Endothelial cell of umbilical vein (primary cell): ENCODE data around the gene MIPEP. TPM values are rescaled to one million over a fixed set of nuclear protein-coding genes. Genes with fewer than 3 reads are reported as not detected.

Experiments
- BruUV-seq: library from RNA; stranded (reverse); fragments of 400-500 nt; replicated peaks from 2 replicates; lab custom pipeline; 2021; lab: Mats Ljungman, UMichigan
- CTCF ChIA-PET: fragments of 300-600, 350-600 bp; sonication (Branson Sonifier 250); formaldehyde crosslinking; loops from one replicate; lab custom pipeline; 2021; ENCODE audit warnings: antibody characterized with exemption, inconsistent platforms; lab: Charles Lee
- POLR2A ChIA-PET: fragments of 300-600, 350-600 bp; sonication (Branson Sonifier 250); formaldehyde crosslinking; loops from one replicate; lab custom pipeline; 2021; ENCODE audit warnings: antibody characterized with exemption, inconsistent platforms; lab: Charles Lee
- DNase-seq: peaks from one replicate; pipeline ENCODE4 v3.0.0-alpha.2; 2011; ENCODE audit warnings: low read depth, low spot score
- FAIRE-seq: peaks from 2 replicates; lab custom pipeline; 2011; peaks lifted over from hg19 to GRCh38; lab: Jason Lieb, UNC
- H2AFZ ChIP-seq: 2 replicates; pipeline ENCODE4 v1.6.0; 2012; ENCODE audit warnings: low read depth, low read length, control low read depth, inconsistent platforms
- H3K27ac ChIP-seq: 2 replicates; pipeline ENCODE4 v1.5.1; 2011; ENCODE audit warnings: low read depth, mild to moderate bottlenecking, control low read depth, low read length, moderate library complexity; ENCODE audit not compliant: insufficient read depth
- H3K27me3 ChIP-seq, 2 experiments: 2 replicates each; pipeline versions ENCODE4 v1.6.0 to v1.6.1; 2011; ENCODE audit warnings: low read length in 2 of 2, mixed read lengths in 1 of 2; ENCODE audit not compliant: control insufficient read depth in 2 of 2, insufficient read depth in 2 of 2
- H3K36me3 ChIP-seq, 2 experiments: 2 replicates in 1 of 2; 3 replicates in 1 of 2; pipeline ENCODE4 v1.5.1; 2011; ENCODE audit warnings: low read length in 2 of 2, mild to moderate bottlenecking in 1 of 2, moderate library complexity in 1 of 2; ENCODE audit not compliant: control insufficient read depth in 2 of 2, insufficient read depth in 2 of 2; ENCODE audit errors: extremely low read depth in 1 of 2
- H3K4me1 ChIP-seq: 3 replicates; pipeline ENCODE4 v1.5.1; 2011; ENCODE audit warnings: mild to moderate bottlenecking, low read length; ENCODE audit not compliant: control insufficient read depth, insufficient read depth; ENCODE audit errors: extremely low read depth
- H3K4me2 ChIP-seq: 2 replicates; pipeline ENCODE4 v1.6.1; 2011; ENCODE audit warnings: low read length, control low read depth, mixed read lengths; ENCODE audit not compliant: insufficient read depth
- H3K4me3 ChIP-seq, 3 experiments: fragments of 200-600 bp in 1 of 3; sonication (generic), shearing (Covaris generic) in 1 of 3; replicated peaks in 1 of 3; 2 replicates each; pipeline ENCODE4 v1.5.1; 2011 to 2016; ENCODE audit warnings: control low read depth in 3 of 3, low read length in 3 of 3, mild to moderate bottlenecking in 2 of 3, inconsistent platforms in 1 of 3, low read depth in 1 of 3, moderate library complexity in 1 of 3; ENCODE audit not compliant: insufficient read depth in 1 of 3
- H3K79me2 ChIP-seq: 2 replicates; pipeline ENCODE4 v1.6.0; 2012; ENCODE audit warnings: low read length, inconsistent platforms; ENCODE audit not compliant: control insufficient read depth, insufficient read depth
- H3K9ac ChIP-seq: replicated peaks from 2 replicates; pipeline ENCODE3; 2011; ENCODE audit warnings: low read length, control low read depth; ENCODE audit not compliant: insufficient read depth; ENCODE audit errors: extremely low read depth
- H3K9me1 ChIP-seq: replicated peaks from 3 replicates; pipeline ENCODE4 v1.6.0; 2011; ENCODE audit warnings: mild to moderate bottlenecking, low read length; ENCODE audit not compliant: control insufficient read depth, insufficient read depth; ENCODE audit errors: extremely low read depth
- H3K9me3 ChIP-seq: replicated peaks from 2 replicates; pipeline ENCODE4 v1.5.1; 2012; ENCODE audit warnings: low read length, inconsistent platforms; ENCODE audit not compliant: control insufficient read depth, insufficient read depth
- H4K20me1 ChIP-seq: replicated peaks from 2 replicates; pipeline ENCODE3; 2011; ENCODE audit warnings: mild to moderate bottlenecking, low read length; ENCODE audit not compliant: control insufficient read depth, insufficient read depth; ENCODE audit errors: extremely low read depth
- EZH2 ChIP-seq: IDR thresholded peaks from 2 replicates; pipeline ENCODE4 v1.6.1; 2012; ENCODE audit warnings: borderline replicate concordance, low read depth, mild to moderate bottlenecking, moderate library complexity, low read length, inconsistent platforms; ENCODE audit not compliant: severe bottlenecking
- FOS ChIP-seq: IDR thresholded peaks from 2 replicates; pipeline ENCODE4 v1.6.1; 2011; ENCODE audit warnings: mild to moderate bottlenecking, low read length, moderate library complexity, borderline replicate concordance; ENCODE audit not compliant: insufficient read depth
- GATA2 ChIP-seq: IDR thresholded peaks from 2 replicates; pipeline ENCODE4 v1.7.0; 2011; ENCODE audit warnings: low read depth, mild to moderate bottlenecking, moderate library complexity, mixed read lengths, low read length; ENCODE audit not compliant: insufficient read length, insufficient read depth
- JUN ChIP-seq: IDR thresholded peaks from 2 replicates; pipeline ENCODE4 v1.6.1; 2011; ENCODE audit warnings: borderline replicate concordance, low read depth; ENCODE audit not compliant: insufficient read length, insufficient read depth
- MYC ChIP-seq: IDR thresholded peaks from one replicate; pipeline ENCODE4 v1.6.1; 2011; ENCODE audit warnings: mild to moderate bottlenecking, low read depth, low read length
- POLR2A ChIP-seq: IDR thresholded peaks from 2 replicates; pipeline ENCODE4 v1.6.1; 2012; ENCODE audit warnings: low read depth, mild to moderate bottlenecking, control low read depth, low read length
- POLR2AphosphoS5 ChIP-seq: IDR thresholded peaks from 2 replicates; pipeline ENCODE4 v1.6.1; 2012; ENCODE audit warnings: low read depth, mild to moderate bottlenecking, control low read depth, low read length, moderate library complexity; ENCODE audit not compliant: insufficient read depth
- dilution Hi-C: fragments of 300-500 bp; cut with MboI; formaldehyde crosslinking; loops from one replicate; pipeline ENCODE4 v1.15.0; 2019; ENCODE audit warnings: low sequenced_read_pairs; ENCODE audit not compliant: extremely low pct_ligation_motif_present
- intact Hi-C: fragments of 100-400 bp; cut with micrococcal nuclease; formaldehyde crosslinking; loops from one replicate; pipeline ENCODE4 v1.10.0; 2022
- polyA plus RNA-seq, 4 experiments: library from polyadenylated mRNA; depleted of rRNA in 3 of 4; stranded (reverse) in 3 of 4; unstranded in 1 of 4; fragments of >200 nt; gene quantifications; 2 replicates each; pipeline versions ENCODE4 v1.2.1 to v1.2.3, GENCODE V29; 2011 to 2012; ENCODE audit warnings: missing spikeins in 1 of 4
- total RNA-seq: library from RNA; stranded (reverse); gene quantifications from 2 replicates; pipeline ENCODE4 v1.2.3, GENCODE V29; 2021
- TF ChIP-seq, protein P1 (sequence below): IDR thresholded peaks from 2 replicates; pipeline ENCODE4 v1.6.1; 2011; ENCODE audit not compliant: insufficient read depth, insufficient read length
- TF ChIP-seq, protein P2 (sequence below), 2 donors: IDR thresholded peaks; 1 replicate in 1 of 2; 2 replicates in 1 of 2; pipeline ENCODE4 v1.5.1; 2011; ENCODE audit warnings: low read length in 2 of 2, mild to moderate bottlenecking in 2 of 2, moderate library complexity in 2 of 2, control low read depth in 1 of 2, inconsistent platforms in 1 of 2, low read depth in 1 of 2; ENCODE audit not compliant: insufficient read depth in 1 of 2; ENCODE audit errors: extremely low read depth in 1 of 2

Gene MIPEP
- total and polyA plus RNA-seq, 2 donors (not counting 3 experiments of a cell fraction or from before 2014, with no cell fraction given), result 12.4 to 19.2 TPM

- Histone ChIP-seq H3K4me3 (no peak overlapping the region), H3K4me1 (no peaks in the 10 kb centered on the region), H3K79me2 (no peaks in the 10 kb centered on the region), H2AFZ (no peak overlapping the region), H3K9me3 (no peaks in the 10 kb centered on the region), H3K9ac (no peak overlapping the region), H3K36me3 (peaks cover 0 to 2% of the 10 kb centered on the region in 2 experiments), H3K4me2 (no peak overlapping the region), H4K20me1 (no peaks in the 10 kb centered on the region), H3K27ac (no peak overlapping the region), H3K27me3 (no peaks in the 10 kb centered on the region), H3K9me1 (no peaks in the 10 kb centered on the region)
- dilution Hi-C loops, result no loop called here
- ChIA-PET POLR2A (no interaction called here), CTCF (interaction anchor here (1.4 kb wide), 1 partner anchor 10 kb away, joined by 4 read pairs; no protein-coding TSS in a partner anchor)
- DNase-seq (no peak), FAIRE-seq (no peak)
- no TSS peak for BruUV-seq
- TF ChIP-seq GATA2, result no peak
- TF ChIP-seq POLR2A, result no peak
- no peak for TF ChIP-seq MYC
- TF ChIP-seq, protein P1, sequence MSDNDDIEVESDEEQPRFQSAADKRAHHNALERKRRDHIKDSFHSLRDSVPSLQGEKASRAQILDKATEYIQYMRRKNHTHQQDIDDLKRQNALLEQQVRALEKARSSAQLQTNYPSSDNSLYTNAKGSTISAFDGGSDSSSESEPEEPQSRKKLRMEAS, result no peak
- intact Hi-C loops, result no loop called here
These were observed 60.3 kb downstream of the MIPEP start for GRCh38 chr13:23828866-23829265.

- Histone ChIP-seq H3K79me2 (no peaks in the 10 kb centered on the region), H3K9ac (no peak overlapping the region), H3K27me3 (no peaks in the 10 kb centered on the region), H3K27ac (no peak overlapping the region), H3K36me3 (peaks cover 0 to 2% of the 10 kb centered on the region in 2 experiments), H3K9me1 (no peaks in the 10 kb centered on the region), H3K9me3 (no peaks in the 10 kb centered on the region), H4K20me1 (no peaks in the 10 kb centered on the region), H3K4me2 (no peak overlapping the region), H2AFZ (no peak overlapping the region), H3K4me1 (no peaks in the 10 kb centered on the region), H3K4me3 (no peak overlapping the region)
- dilution Hi-C loops (no loop called here), intact Hi-C loops (no loop called here)
- POLR2A ChIA-PET, result no interaction called here
- TF ChIP-seq FOS (no peak), GATA2 (no peak), JUN (no peak), POLR2AphosphoS5 (no peak), EZH2 (no peak), MYC (no peak), POLR2A (no peak)
- TF ChIP-seq, protein P2, sequence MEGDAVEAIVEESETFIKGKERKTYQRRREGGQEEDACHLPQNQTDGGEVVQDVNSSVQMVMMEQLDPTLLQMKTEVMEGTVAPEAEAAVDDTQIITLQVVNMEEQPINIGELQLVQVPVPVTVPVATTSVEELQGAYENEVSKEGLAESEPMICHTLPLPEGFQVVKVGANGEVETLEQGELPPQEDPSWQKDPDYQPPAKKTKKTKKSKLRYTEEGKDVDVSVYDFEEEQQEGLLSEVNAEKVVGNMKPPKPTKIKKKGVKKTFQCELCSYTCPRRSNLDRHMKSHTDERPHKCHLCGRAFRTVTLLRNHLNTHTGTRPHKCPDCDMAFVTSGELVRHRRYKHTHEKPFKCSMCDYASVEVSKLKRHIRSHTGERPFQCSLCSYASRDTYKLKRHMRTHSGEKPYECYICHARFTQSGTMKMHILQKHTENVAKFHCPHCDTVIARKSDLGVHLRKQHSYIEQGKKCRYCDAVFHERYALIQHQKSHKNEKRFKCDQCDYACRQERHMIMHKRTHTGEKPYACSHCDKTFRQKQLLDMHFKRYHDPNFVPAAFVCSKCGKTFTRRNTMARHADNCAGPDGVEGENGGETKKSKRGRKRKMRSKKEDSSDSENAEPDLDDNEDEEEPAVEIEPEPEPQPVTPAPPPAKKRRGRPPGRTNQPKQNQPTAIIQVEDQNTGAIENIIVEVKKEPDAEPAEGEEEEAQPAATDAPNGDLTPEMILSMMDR (IDR thresholded peaks at IDR 0.05; ENCODE audit: extremely low read depth in 1 of 2, insufficient read depth in 1 of 2, low read depth in 1 of 2, low read length in 2 of 2), result no peak
- DNase-seq (no peak), FAIRE-seq (no peak)
- BruUV-seq, result no TSS peak
- CTCF ChIA-PET, result interaction anchor here (0.7 to 1.4 kb wide), 3 partner anchors 11 to 22 kb away, joined by 3 to 4 read pairs (median 3); no protein-coding TSS in a partner anchor
These were observed 61.1 kb downstream of the MIPEP start for GRCh38 chr13:23828086-23828485.
